Kidney epithelial cell (primary cell): ENCODE results near the gene SFTA2. TPM values are rescaled to one million over a fixed set of nuclear protein-coding genes. Genes with fewer than 3 reads are reported as not detected.
"Not testable (repeated sequence)": the region's sequence is repeated elsewhere in the genome, so short reads cannot be mapped to it uniquely, and the experiment has no call there.

ENCODE experiments used
- DNase-seq: peaks from one replicate; pipeline ENCODE4 v3.0.0-alpha.2; 2010; ENCODE audit warnings: low read depth
- H3K27me3 ChIP-seq: 2 replicates; pipeline ENCODE4 v1.6.0; 2011; ENCODE audit warnings: low read length; ENCODE audit not compliant: control insufficient read depth, insufficient read depth
- H3K36me3 ChIP-seq: 2 replicates; pipeline ENCODE4 v1.5.1; 2011; ENCODE audit warnings: low read length; ENCODE audit not compliant: control insufficient read depth, insufficient read depth
- H3K4me3 ChIP-seq: 2 replicates; pipeline ENCODE4 v1.5.1; 2011; ENCODE audit warnings: low read depth, mild to moderate bottlenecking, control low read depth, low read length
- CTCF ChIP-seq: IDR thresholded peaks from 2 replicates; pipeline ENCODE4 v1.5.1; 2011; ENCODE audit warnings: mild to moderate bottlenecking, moderate library complexity, low read length, control low read depth, inconsistent platforms; ENCODE audit not compliant: insufficient read depth, poor library complexity, severe bottlenecking
- total RNA-seq: library from RNA; depleted of rRNA; stranded (reverse); fragments of >200 nt; gene quantifications from 2 replicates; pipeline ENCODE4 v1.2.3, GENCODE V29; 2015

Gene SFTA2
- total RNA-seq, 1 donor from 2014 or later, result 1.0 TPM

GRCh38 chr6:30970946-30971345 lies 39.0 kb upstream of the SFTA2 start:
- Histone ChIP-seq H3K36me3 (no peaks in the 10 kb centered on the region), H3K27me3 (no peaks in the 10 kb centered on the region), H3K4me3 (no peak overlapping the region)
- no peak for TF ChIP-seq CTCF
- DNase-seq, result no peak

GRCh38 chr6:30969171-30969570 lies 37.2 kb upstream of the SFTA2 start:
- H3K27me3 ChIP-seq, H3K4me3 ChIP-seq, H3K36me3 ChIP-seq, DNase-seq: not testable (repeated sequence)

- no peak overlapping the region for H3K4me3 ChIP-seq
- TF ChIP-seq CTCF, result no peak
These were observed 34.2 kb upstream of the SFTA2 start for GRCh38 chr6:30966154-30966553.

GRCh38 chr6:30965140-30965601 lies 33.2 kb upstream of the SFTA2 start:
- Histone ChIP-seq H3K27me3 (no peaks in the 10 kb centered on the region), H3K4me3 (no peak overlapping the region), H3K36me3 (no peaks in the 10 kb centered on the region)
- no peak for TF ChIP-seq CTCF
- no peak for DNase-seq

More at GRCh38 chr6:30966154-30966553, 34.2 kb upstream of the SFTA2 start:
- no peak for DNase-seq
- Histone ChIP-seq H3K36me3 (no peaks in the 10 kb centered on the region), H3K27me3 (no peaks in the 10 kb centered on the region)

- TF ChIP-seq CTCF, result no peak
- Histone ChIP-seq H3K36me3 (no peaks in the 10 kb centered on the region), H3K27me3 (no peaks in the 10 kb centered on the region), H3K4me3 (no peak overlapping the region)
- DNase-seq, result no peak
These were observed 32.1 kb upstream of the SFTA2 start for GRCh38 chr6:30964075-30964474.

- Histone ChIP-seq H3K36me3 (no peaks in the 10 kb centered on the region), H3K27me3 (no peaks in the 10 kb centered on the region), H3K4me3 (no peak overlapping the region)
- no peak for TF ChIP-seq CTCF
- no peak for DNase-seq
These were observed 31.7 kb upstream of the SFTA2 start for GRCh38 chr6:30963641-30964040.

- no peak for TF ChIP-seq CTCF
- H3K36me3 ChIP-seq, result no peaks in the 10 kb centered on the region
- no peaks in the 10 kb centered on the region for H3K27me3 ChIP-seq
- no peak for DNase-seq
- H3K4me3 ChIP-seq, result no peak overlapping the region
These were observed 30.7 kb upstream of the SFTA2 start for GRCh38 chr6:30962716-30963115.
